HEK293 (cell line): ENCODE results near the gene MRPL9.

Experiments used
- GLI2 ChIP-seq: fragments of 450-650 bp; formaldehyde crosslinking; IDR thresholded peaks from 2 replicates; pipeline ENCODE4; 2017; ENCODE audit warnings: missing biosample characterization, missing genetic modification characterization, low read depth, borderline replicate concordance
- HOXA7 ChIP-seq: sonication (generic); formaldehyde crosslinking; IDR thresholded peaks from 2 replicates; pipeline ENCODE4 v1.8.1; 2022; ENCODE audit warnings: missing genetic modification reagents, borderline replicate concordance
- KLF16 ChIP-seq: fragments of 450-650 bp; formaldehyde crosslinking; IDR thresholded peaks from 2 replicates; pipeline ENCODE4 v1.5.1; 2017; ENCODE audit warnings: missing biosample characterization, missing genetic modification characterization
- KLF7 ChIP-seq: fragments of 450-650 bp; formaldehyde crosslinking; IDR thresholded peaks from 2 replicates; pipeline ENCODE4 v1.5.1; 2016; ENCODE audit warnings: missing biosample characterization, missing genetic modification characterization, borderline replicate concordance
- PATZ1 ChIP-seq: fragments of 450-650 bp; formaldehyde crosslinking; IDR thresholded peaks from 2 replicates; pipeline ENCODE4 v1.5.1; 2016; ENCODE audit warnings: missing biosample characterization, missing genetic modification characterization
- SCRT1 ChIP-seq: fragments of 450-650 bp; formaldehyde crosslinking; IDR thresholded peaks from 2 replicates; pipeline ENCODE4 v1.5.1; 2016; ENCODE audit warnings: missing biosample characterization, missing genetic modification characterization, borderline replicate concordance
- SETDB1 ChIP-seq: IDR thresholded peaks from one replicate; pipeline ENCODE4 v1.6.1; 2017; ENCODE audit warnings: mild to moderate bottlenecking, low read length, moderate library complexity, mixed read lengths; ENCODE audit not compliant: insufficient read length
- TSHZ1 ChIP-seq: fragments of 450-650 bp; formaldehyde crosslinking; IDR thresholded peaks from 2 replicates; pipeline ENCODE4 v1.5.1; 2016; ENCODE audit warnings: missing biosample characterization, missing genetic modification characterization, borderline replicate concordance
- YY1 ChIP-seq: fragments of 450-650 bp; formaldehyde crosslinking; IDR thresholded peaks from 2 replicates; pipeline ENCODE4 v1.5.1; 2018; ENCODE audit warnings: missing biosample characterization, missing genetic modification characterization
- ZBTB10 ChIP-seq: fragments of 450-650 bp; formaldehyde crosslinking; IDR thresholded peaks from 2 replicates; pipeline ENCODE4 v1.5.1; 2016; ENCODE audit warnings: missing biosample characterization, missing genetic modification characterization
- ZBTB11 ChIP-seq: fragments of 450-650 bp; formaldehyde crosslinking; conservative IDR thresholded peaks from 2 replicates; pipeline ENCODE4 v1.5.1; 2016; ENCODE audit warnings: low read depth, missing biosample characterization, missing genetic modification characterization
- ZBTB6 ChIP-seq: fragments of 450-650 bp; formaldehyde crosslinking; IDR thresholded peaks from 2 replicates; pipeline ENCODE4 v1.5.1; 2017; ENCODE audit warnings: missing biosample characterization, missing genetic modification characterization
- ZNF114 ChIP-seq: fragments of 450-650 bp; formaldehyde crosslinking; IDR thresholded peaks from 2 replicates; pipeline ENCODE4 v1.5.0; 2017; ENCODE audit warnings: missing biosample characterization, missing genetic modification characterization
- ZNF146 ChIP-seq: fragments of 450-650 bp; formaldehyde crosslinking; IDR thresholded peaks from 2 replicates; pipeline ENCODE4 v1.5.1; 2016; ENCODE audit warnings: missing biosample characterization, missing genetic modification characterization
- ZNF280D ChIP-seq: fragments of 450-650 bp; formaldehyde crosslinking; IDR thresholded peaks from 2 replicates; pipeline ENCODE4 v1.5.1; 2016; ENCODE audit warnings: missing biosample characterization, missing genetic modification characterization
- ZNF324 ChIP-seq: fragments of 450-650 bp; formaldehyde crosslinking; IDR thresholded peaks from 2 replicates; pipeline ENCODE4 v1.5.1; 2016; ENCODE audit warnings: missing biosample characterization, missing genetic modification characterization
- ZNF335 ChIP-seq: fragments of 450-650 bp; formaldehyde crosslinking; conservative IDR thresholded peaks from 2 replicates; pipeline ENCODE4 v1.5.1; 2016; ENCODE audit warnings: missing biosample characterization, missing genetic modification characterization
- ZNF423 ChIP-seq: fragments of 450-650 bp; formaldehyde crosslinking; IDR thresholded peaks from 2 replicates; pipeline ENCODE4 v1.5.1; 2016; ENCODE audit warnings: missing biosample characterization, missing genetic modification characterization
- ZNF514 ChIP-seq: fragments of 450-650 bp; formaldehyde crosslinking; IDR thresholded peaks from 2 replicates; pipeline ENCODE4 v1.5.1; 2016; ENCODE audit warnings: missing biosample characterization, missing genetic modification characterization
- ZNF549 ChIP-seq: fragments of 450-650 bp; IDR thresholded peaks from 2 replicates; pipeline ENCODE4 v1.5.1; 2018; ENCODE audit warnings: missing biosample characterization, missing genetic modification characterization, mild to moderate bottlenecking, inconsistent platforms, moderate library complexity
- ZNF626 ChIP-seq: fragments of 450-650 bp; sonication (Bioruptor Pico); formaldehyde crosslinking; IDR thresholded peaks from 2 replicates; pipeline ENCODE4 v1.5.1; 2018; ENCODE audit warnings: missing biosample characterization, missing genetic modification characterization, inconsistent platforms
- ZNF629 ChIP-seq: fragments of 450-650 bp; formaldehyde crosslinking; IDR thresholded peaks from 2 replicates; pipeline ENCODE4 v1.5.1; 2017; ENCODE audit warnings: missing biosample characterization, missing genetic modification characterization

Gene MRPL9

GRCh38 chr1:151762941-151763921, at the start of gene MRPL9 (continued):
- peak; percentile 81 for TF ChIP-seq PATZ1 (tag by site-specific recombination)
- TF ChIP-seq ZBTB6 (tag by site-specific recombination): no peak
- peak; percentile 72; the same call in 1 of the 2 replicates for TF ChIP-seq ZBTB10
- no peak for TF ChIP-seq SCRT1 (tag by site-specific recombination)
- 0 out of 2 replicates have a peak, but pooled peaks have one; percentile 41 for TF ChIP-seq KLF16 (tag by site-specific recombination)
- no peak; the same call in 1 of the 2 replicates for TF ChIP-seq ZBTB11 (tag by site-specific recombination)
- no peak for TF ChIP-seq ZNF626
- TF ChIP-seq KLF7 (tag by site-specific recombination): no peak
- no peak for TF ChIP-seq ZNF114
- TF ChIP-seq ZNF629 (tag by site-specific recombination): peak; percentile 38
- no peak for TF ChIP-seq ZNF514 (tag by site-specific recombination)
- no peak for TF ChIP-seq HOXA7
- TF ChIP-seq GLI2 (tag by site-specific recombination): no peak
- no peak for TF ChIP-seq ZNF423 (tag by site-specific recombination)
- TF ChIP-seq ZNF335: peak; percentile 99
- TF ChIP-seq ZNF549 (tag by site-specific recombination): no peak
- TF ChIP-seq TSHZ1 (tag by site-specific recombination): no peak
- peak; percentile 95 for TF ChIP-seq YY1
- TF ChIP-seq ZNF146 (tag by site-specific recombination): no peak
- TF ChIP-seq ZNF324: peak; percentile 82
- TF ChIP-seq SETDB1: no peak
- no peak for TF ChIP-seq ZNF280D
